HEK293T (cell line): Measurements from ENCODE around the gene TTC31.

Experiments
- CTCF ChIA-PET: fragments of 350-600 bp; formaldehyde crosslinking; extraction: SDS; loops from one replicate; lab custom pipeline; 2021; ENCODE audit warnings: antibody characterized with exemption, inconsistent platforms; lab: Yijun Ruan, JAX
- POLR2A ChIA-PET: fragments of 350-600 bp; formaldehyde crosslinking; extraction: SDS; loops from one replicate; lab custom pipeline; 2020; ENCODE audit warnings: antibody characterized with exemption, inconsistent platforms; lab: Yijun Ruan, JAX
- DNase-seq: peaks from one replicate; pipeline ENCODE4 v3.0.0; 2012; ENCODE audit warnings: mixed read lengths; ENCODE audit errors: extremely low spot score
- ARNT ChIP-seq: fragments of 450-650 bp; IDR thresholded peaks from 2 replicates; pipeline ENCODE4 v1.6.1; 2017; ENCODE audit warnings: mild to moderate bottlenecking
- BHLHE40 ChIP-seq: fragments of 450-650 bp; IDR thresholded peaks from 2 replicates; pipeline ENCODE4 v1.6.1; 2016; ENCODE audit warnings: mild to moderate bottlenecking, moderate library complexity, borderline replicate concordance
- CTBP1 ChIP-seq: fragments of 450-650 bp; IDR thresholded peaks from 2 replicates; pipeline ENCODE4 v1.6.1; 2016; ENCODE audit warnings: borderline replicate concordance
- ELF4 ChIP-seq: fragments of 450-650 bp; IDR thresholded peaks from 2 replicates; pipeline ENCODE4 v1.6.1; 2017; ENCODE audit warnings: antibody characterized with exemption
- FOXA1 ChIP-seq: fragments of 450-650 bp; IDR thresholded peaks from 2 replicates; pipeline ENCODE4 v1.6.1; 2016; ENCODE audit warnings: mild to moderate bottlenecking
- FOXK2 ChIP-seq: fragments of 450-650 bp; IDR thresholded peaks from 2 replicates; pipeline ENCODE4 v1.6.1; 2016; ENCODE audit warnings: mild to moderate bottlenecking
- FOXM1 ChIP-seq: fragments of 450-650 bp; IDR thresholded peaks from 2 replicates; pipeline ENCODE4 v1.6.1; 2017; ENCODE audit warnings: mild to moderate bottlenecking, borderline replicate concordance
- HDGF ChIP-seq: fragments of 450-650 bp; IDR thresholded peaks from 2 replicates; pipeline ENCODE4 v1.6.1; 2017; ENCODE audit warnings: antibody characterized with exemption, borderline replicate concordance
- L3MBTL2 ChIP-seq: fragments of 450-650 bp; conservative IDR thresholded peaks from 2 replicates; pipeline ENCODE4 v1.6.1; 2016; ENCODE audit warnings: mild to moderate bottlenecking
- LEF1 ChIP-seq: fragments of 450-650 bp; IDR thresholded peaks from 2 replicates; pipeline ENCODE4 v1.6.1; 2017; ENCODE audit warnings: mild to moderate bottlenecking, borderline replicate concordance
- NFRKB ChIP-seq: fragments of 450-650 bp; IDR thresholded peaks from 2 replicates; pipeline ENCODE4 v1.6.1; 2016; ENCODE audit warnings: mild to moderate bottlenecking, moderate library complexity
- SP1 ChIP-seq: fragments of 450-650 bp; IDR thresholded peaks from 2 replicates; pipeline ENCODE4 v1.6.1; 2017
- SUZ12 ChIP-seq: fragments of 450-650 bp; IDR thresholded peaks from 2 replicates; pipeline ENCODE4 v1.6.1; 2016; ENCODE audit warnings: mild to moderate bottlenecking
- TARDBP ChIP-seq: fragments of 450-650 bp; IDR thresholded peaks from 2 replicates; pipeline ENCODE4 v1.6.1; 2016
- ZNF384 ChIP-seq: fragments of 450-650 bp; IDR thresholded peaks from 2 replicates; pipeline ENCODE4 v1.6.1; 2016
- TF ChIP-seq, protein P1 (sequence below): fragments of 450-650 bp; IDR thresholded peaks from 2 replicates; pipeline ENCODE4 v1.6.1; 2016

TTC31 gene

DNA sequence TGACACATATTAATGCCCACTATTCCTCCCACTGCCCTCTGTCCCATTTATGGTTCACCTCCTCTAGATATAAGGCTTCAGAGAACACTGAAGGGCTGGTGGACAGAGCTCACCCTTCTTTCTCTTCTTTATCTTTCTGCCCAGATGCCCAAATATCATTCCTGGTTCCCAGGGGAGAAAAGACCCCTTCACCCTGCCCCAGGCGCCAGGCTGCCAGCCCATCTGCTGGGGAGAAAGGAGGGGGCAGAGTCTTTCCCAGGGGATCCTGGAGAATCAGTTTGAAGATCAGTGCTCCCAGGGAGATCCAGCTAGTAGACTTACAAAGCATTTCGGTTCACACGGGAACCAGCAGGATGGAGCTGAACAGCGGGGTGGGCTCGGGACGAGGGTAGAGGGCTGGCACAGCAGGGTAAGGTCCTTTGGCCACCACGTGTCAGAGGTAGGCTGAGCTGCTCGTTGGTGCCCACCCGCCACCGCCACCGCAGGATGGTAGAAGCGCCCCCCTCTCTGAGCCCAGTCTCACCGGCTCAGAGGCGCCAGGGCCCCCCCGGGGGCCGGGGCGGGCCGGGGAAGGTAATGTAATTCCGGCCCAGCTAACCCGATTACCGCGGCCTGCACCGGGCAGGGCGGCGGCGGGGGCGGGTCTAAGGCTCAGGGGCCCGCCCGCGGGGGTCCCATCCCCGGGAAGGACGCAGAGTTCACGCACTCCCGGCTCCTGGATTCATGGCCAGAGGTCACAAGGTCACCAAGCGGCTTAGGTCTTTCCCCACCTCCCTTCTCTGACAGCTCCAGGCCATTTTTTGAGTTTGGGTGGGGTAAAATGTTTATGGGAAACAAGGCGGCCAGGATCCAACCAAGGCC lies 30.1 kb downstream of the TTC31 start:
- ChIA-PET CTCF (no interaction called here), POLR2A (interaction anchor here (1.4 kb wide), 1 partner anchor 17 kb away, joined by 4 read pairs; the partner anchor contains the start of genes AUP1 and HTRA2)
- no peak for TF ChIP-seq TARDBP

DNA sequence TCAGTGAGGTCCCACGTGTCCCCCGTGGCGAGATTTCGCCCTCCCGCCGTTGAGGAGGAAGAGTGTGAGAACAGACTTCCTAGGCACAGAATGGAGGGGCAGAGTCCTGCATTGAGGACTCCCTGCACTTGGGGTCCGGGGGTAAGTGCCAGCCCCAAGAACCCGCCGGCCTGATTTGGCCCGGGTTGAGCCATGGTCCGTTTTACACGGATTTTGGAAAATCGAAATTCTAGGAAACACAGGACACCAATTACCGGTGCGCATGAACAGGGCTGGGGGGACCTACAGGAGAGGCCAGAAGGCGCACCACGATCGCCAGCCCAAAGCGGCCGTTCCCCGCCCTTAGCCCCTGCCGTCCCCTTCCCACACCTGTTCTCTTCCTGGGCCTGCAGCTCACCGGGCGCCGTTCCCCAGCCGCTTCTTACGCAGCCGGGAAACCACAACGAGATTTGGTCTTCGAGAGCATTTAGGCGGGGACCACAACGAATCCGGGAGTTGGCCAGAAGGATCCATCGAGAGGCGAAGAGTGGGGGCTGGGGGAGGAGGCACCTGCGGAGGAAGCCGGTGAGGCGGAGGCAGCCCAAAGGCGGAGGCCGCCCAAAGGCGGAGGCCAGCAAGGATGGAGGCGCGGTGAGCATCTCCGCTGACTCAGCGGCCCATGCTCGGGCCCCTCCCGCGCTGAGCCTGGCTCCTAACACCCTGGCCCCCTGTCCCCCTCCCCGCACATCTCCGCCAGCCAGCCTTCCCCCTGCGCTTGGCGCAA lies 30.9 kb downstream of the TTC31 start:
- ChIA-PET POLR2A (interaction anchor here (1.4 kb wide), 1 partner anchor 16 kb away, joined by 4 read pairs; the partner anchor contains the start of genes AUP1 and HTRA2), CTCF (no interaction called here)
- TF ChIP-seq ZNF384: no peak
- TF ChIP-seq FOXK2: no peak
- no peak for TF ChIP-seq LEF1
- no peak for TF ChIP-seq SP1
- no peak for TF ChIP-seq BHLHE40
- no peak for TF ChIP-seq CTBP1
- TF ChIP-seq HDGF: no peak
- TF ChIP-seq TARDBP: no peak
- no peak for TF ChIP-seq ELF4
- no peak for TF ChIP-seq SUZ12
- no peak for TF ChIP-seq FOXM1
- no peak for TF ChIP-seq NFRKB
- TF ChIP-seq FOXA1: no peak
- DNase-seq: no peak

More for the DNA sequence above, 30.1 kb downstream of the TTC31 start:
- DNase-seq: no peak

DNA sequence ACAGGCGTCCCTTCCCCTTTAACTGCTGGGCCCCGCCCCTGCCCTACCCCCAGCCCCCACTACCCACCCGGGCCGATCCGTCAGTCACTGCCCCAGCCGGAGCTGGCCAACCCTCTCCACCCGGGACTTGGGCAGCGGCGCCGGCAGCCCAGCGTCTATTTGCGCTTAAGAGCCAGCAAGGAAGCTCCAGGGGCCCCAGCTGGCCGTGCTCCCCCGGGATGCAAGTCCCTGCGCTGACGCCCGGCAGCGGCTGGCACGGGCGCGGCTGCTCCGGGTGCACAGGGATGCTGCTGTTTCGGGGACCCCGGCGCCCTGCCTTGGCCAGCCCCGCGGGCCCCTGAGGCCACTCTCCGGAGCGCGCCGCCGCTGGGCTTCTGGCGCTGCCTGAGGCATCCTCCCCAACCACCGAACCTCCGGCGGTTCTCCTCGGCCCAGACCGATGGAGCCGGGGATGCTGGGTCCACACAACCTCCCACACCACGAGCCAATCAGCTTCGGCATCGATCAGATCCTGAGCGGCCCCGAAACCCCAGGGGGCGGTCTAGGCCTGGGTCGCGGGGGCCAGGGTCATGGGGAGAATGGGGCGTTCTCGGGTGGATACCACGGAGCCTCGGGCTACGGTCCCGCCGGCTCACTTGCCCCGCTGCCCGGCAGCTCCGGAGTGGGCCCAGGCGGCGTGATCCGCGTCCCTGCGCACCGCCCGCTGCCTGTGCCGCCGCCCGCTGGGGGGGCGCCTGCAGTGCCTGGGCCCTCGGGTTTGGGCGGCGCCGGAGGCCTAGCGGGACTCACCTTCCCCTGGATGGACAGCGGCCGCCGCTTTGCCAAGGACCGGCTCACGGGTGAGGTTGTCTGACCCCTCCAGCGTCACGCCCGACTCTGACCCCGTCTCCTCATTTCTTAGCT lies 31.7 kb downstream of the TTC31 start, which contains the start of gene TLX2:
Gene TLX2 (plus strand): TSS at position 83 of the 903 bp plus-strand sequence. CDS start 357 bp downstream, at position 440.
- ChIA-PET CTCF (no interaction called here), POLR2A (no interaction called here)
- DNase-seq: no peak

DNA sequence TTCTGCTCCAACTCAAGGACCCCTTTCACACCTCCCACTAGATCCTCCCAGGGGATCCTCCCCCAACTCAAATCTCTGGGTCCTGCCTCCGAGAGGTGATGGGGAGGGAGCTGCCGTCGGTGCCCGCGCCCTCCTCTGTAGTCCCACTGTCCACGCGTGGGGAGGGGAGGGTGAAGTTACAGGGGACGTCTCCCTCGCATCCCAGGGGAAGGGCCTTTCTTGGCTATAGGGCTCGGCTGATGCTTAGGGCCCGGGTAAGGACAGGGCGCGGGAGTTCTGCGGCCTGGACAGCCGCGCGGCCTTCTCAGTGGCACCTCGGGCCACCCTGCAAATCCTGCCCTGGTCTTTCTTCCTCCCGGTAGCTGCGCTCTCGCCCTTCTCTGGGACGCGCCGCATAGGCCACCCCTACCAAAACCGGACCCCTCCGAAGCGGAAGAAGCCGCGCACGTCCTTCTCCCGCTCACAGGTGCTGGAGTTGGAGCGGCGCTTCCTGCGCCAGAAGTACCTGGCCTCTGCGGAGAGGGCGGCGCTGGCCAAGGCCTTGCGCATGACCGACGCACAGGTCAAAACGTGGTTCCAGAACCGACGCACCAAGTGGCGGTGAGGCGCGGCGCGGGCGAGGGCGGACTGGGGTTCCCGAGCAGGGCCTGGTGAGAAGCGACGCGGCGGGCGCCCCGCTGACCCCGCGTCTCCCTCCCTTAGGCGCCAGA lies 32.5 kb downstream of the TTC31 start:
- TF ChIP-seq FOXK2 (no peak), ARNT (no peak), TARDBP (no peak), HDGF (no peak), NFRKB (no peak), ZNF384 (no peak), FOXA1 (no peak), BHLHE40 (no peak), L3MBTL2 (no peak), LEF1 (no peak), ELF4 (no peak), SP1 (no peak), FOXM1 (no peak), SUZ12 (no peak), CTBP1 (no peak)
- TF ChIP-seq, protein P1, sequence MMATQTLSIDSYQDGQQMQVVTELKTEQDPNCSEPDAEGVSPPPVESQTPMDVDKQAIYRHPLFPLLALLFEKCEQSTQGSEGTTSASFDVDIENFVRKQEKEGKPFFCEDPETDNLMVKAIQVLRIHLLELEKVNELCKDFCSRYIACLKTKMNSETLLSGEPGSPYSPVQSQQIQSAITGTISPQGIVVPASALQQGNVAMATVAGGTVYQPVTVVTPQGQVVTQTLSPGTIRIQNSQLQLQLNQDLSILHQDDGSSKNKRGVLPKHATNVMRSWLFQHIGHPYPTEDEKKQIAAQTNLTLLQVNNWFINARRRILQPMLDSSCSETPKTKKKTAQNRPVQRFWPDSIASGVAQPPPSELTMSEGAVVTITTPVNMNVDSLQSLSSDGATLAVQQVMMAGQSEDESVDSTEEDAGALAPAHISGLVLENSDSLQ: no peak
- ChIA-PET POLR2A (no interaction called here), CTCF (no interaction called here)
- DNase-seq: no peak

More for the DNA sequence above, 31.7 kb downstream of the TTC31 start, which contains the start of gene TLX2:
- no peak for TF ChIP-seq BHLHE40
- no peak for TF ChIP-seq ELF4

DNA sequence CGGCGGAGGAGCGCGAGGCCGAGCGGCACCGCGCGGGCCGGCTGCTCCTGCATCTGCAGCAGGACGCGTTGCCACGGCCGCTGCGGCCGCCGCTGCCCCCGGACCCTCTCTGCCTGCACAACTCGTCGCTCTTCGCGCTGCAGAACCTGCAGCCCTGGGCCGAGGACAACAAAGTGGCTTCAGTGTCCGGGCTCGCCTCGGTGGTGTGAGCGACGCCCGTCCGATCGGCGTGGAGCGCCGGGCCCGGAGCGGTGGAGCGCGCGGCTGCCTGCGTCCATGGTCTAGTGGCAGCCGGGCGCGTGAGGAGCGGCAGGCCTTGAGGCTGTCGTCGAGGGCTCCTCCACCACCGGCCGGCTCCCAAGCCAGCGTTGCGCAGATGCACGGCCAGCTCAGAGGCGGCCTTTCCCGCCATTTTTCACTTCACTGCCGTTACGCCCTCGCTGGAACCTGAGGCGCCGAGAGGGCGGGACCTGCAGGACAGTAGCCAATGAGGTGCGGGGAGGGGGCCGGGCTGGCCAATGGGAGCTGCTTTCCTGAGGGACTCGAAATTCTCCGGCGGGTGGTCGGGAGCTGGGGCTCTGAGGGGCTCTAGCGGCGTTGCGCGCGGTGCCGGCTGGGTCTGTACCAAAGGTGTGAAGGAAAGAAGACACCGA lies 33.2 kb downstream of the TTC31 start:
- DNase-seq: no peak
- ChIA-PET CTCF (no interaction called here), POLR2A (interaction anchor here (0.7 kb wide), 1 partner anchor 9 kb away, joined by 3 read pairs; the partner anchor contains the start of gene PCGF1)
- TF ChIP-seq FOXA1: no peak
- no peak for TF ChIP-seq BHLHE40
- TF ChIP-seq L3MBTL2: no peak
- TF ChIP-seq CTBP1: no peak
- no peak for TF ChIP-seq HDGF
- no peak for TF ChIP-seq FOXM1
- no peak for TF ChIP-seq ELF4
- TF ChIP-seq, protein P1: no peak
- no peak for TF ChIP-seq FOXK2
- TF ChIP-seq ZNF384: no peak
- no peak for TF ChIP-seq LEF1
- TF ChIP-seq SP1: no peak
- TF ChIP-seq NFRKB: no peak
- TF ChIP-seq SUZ12: no peak
- no peak for TF ChIP-seq TARDBP
- TF ChIP-seq ARNT: no peak
